ENCODE results near the gene SCNN1G. TPM values are rescaled to one million over a fixed set of nuclear protein-coding genes. Genes with fewer than 3 reads are reported as not detected.

SCNN1G gene
- total and polyA plus RNA-seq, 2 of the 4 experiments (the other 2 are of a cell fraction): not detected

- Histone ChIP-seq H4K5ac (ENCODE audit: low read depth, low read length) (no peak overlapping the region), H3K4ac (ENCODE audit: low read depth, low read length) (no peak overlapping the region), H3K79me1 (ENCODE audit: low read depth in 1 of 2, low read length in 2 of 2) (no peaks in the 10 kb centered on the region), H4K20me1 (ENCODE audit: insufficient read depth, low read length) (no peaks in the 10 kb centered on the region), H2BK5ac (ENCODE audit: low read depth, low read length, poor library complexity, severe bottlenecking) (no peak overlapping the region), H2BK15ac (ENCODE audit: low read depth, low read length) (no peak overlapping the region), H3K14ac (replicated peaks; ENCODE audit: low read depth, low read length) (no peak overlapping the region), H3K4me2 (ENCODE audit: low read depth, low read length) (no peak overlapping the region), H3K9ac (ENCODE audit: low read depth, low read length) (no peak overlapping the region), H2AK9ac (replicated peaks; ENCODE audit: low read depth, low read length, poor library complexity) (no peak overlapping the region), H4K91ac (ENCODE audit: insufficient read depth, low read depth, low read length) (no peak overlapping the region), H3K4me3 (ENCODE audit: insufficient read depth, low read depth, low read length) (no peak overlapping the region), H3K23ac (ENCODE audit: low read depth, low read length) (no peak overlapping the region), H4K8ac (ENCODE audit: low read depth in 2 of 2, low read length in 2 of 2) (no peak overlapping the region), H3K27me3 (ENCODE audit: control insufficient read depth, insufficient read depth, low read length) (no peaks in the 10 kb centered on the region), H3K4me1 (ENCODE audit: control insufficient read depth, insufficient read depth, low read length) (no peaks in the 10 kb centered on the region), H3K18ac (ENCODE audit: low read depth, low read length) (no peak overlapping the region), H2BK20ac (ENCODE audit: low read depth, low read length) (no peak overlapping the region), H3K9me3 (ENCODE audit: control insufficient read depth, insufficient read depth, low read length) (no peaks in the 10 kb centered on the region), H3K36me3 (ENCODE audit: control insufficient read depth, insufficient read depth, low read length) (no peaks in the 10 kb centered on the region), H3K9me1 (ENCODE audit: insufficient read depth, low read length) (no peaks in the 10 kb centered on the region), H2BK120ac (ENCODE audit: low read depth, low read length) (no peak overlapping the region), H2AFZ (replicated peaks; ENCODE audit: low read length, poor library complexity) (no peak overlapping the region), H3K27ac (ENCODE audit: insufficient read depth, low read length) (no peak overlapping the region), H2AK5ac (ENCODE audit: low read depth, low read length) (no peak overlapping the region), H3K56ac (ENCODE audit: extremely low read depth, insufficient read depth, low read length) (no peak overlapping the region)
- ChIA-PET POLR2A (ENCODE audit: unreplicated experiment) (no interaction called here), CTCF (no interaction called here)
- DNase-seq (no peak), ATAC-seq (ENCODE audit: low read depth) (no peak)
- no TSS peak for BruUV-seq (replicated peaks)
- dilution Hi-C loops (cut with HindIII; ENCODE audit: low sequenced_read_pairs, unreplicated experiment): no loop called here
- 34% methylated on average over 2 of the region's 7 CpGs; no CpG with 5 or more reads in 1 of the 2 experiments for WGBS, 2 experiments (ENCODE audit: extremely low coverage in 2 of 2, insufficient read length in 1 of 2)
- in situ Hi-C loops (cut with MboI; ENCODE audit: low sequenced_read_pairs): no loop called here
- intact Hi-C loops (cut with micrococcal nuclease): no loop called here
- TF ChIP-seq CHD1 (IDR thresholded peaks at IDR 0.05; ENCODE audit: low read depth, low read length) (no peak), FOS (IDR thresholded peaks at IDR 0.05; ENCODE audit: low read depth, low read length) (no peak), ELK1 (IDR thresholded peaks at IDR 0.05; ENCODE audit: borderline replicate concordance, low read depth, low read length) (no peak), MXI1 (IDR thresholded peaks at IDR 0.05; ENCODE audit: borderline replicate concordance, low read depth, low read length) (no peak), MAZ (IDR thresholded peaks at IDR 0.05; ENCODE audit: borderline replicate concordance, low read depth, low read length) (no peak), RFX5 (IDR thresholded peaks at IDR 0.05; ENCODE audit: low read depth, low read length) (no peak), POLR2A (IDR thresholded peaks at IDR 0.05; ENCODE audit: low read depth, low read length) (no peak), USF2 (IDR thresholded peaks at IDR 0.05; ENCODE audit: low read depth, low read length) (no peak), SMC3 (IDR thresholded peaks at IDR 0.05; ENCODE audit: low read depth, low read length) (no peak), RAD21 (IDR thresholded peaks at IDR 0.05; ENCODE audit: low read length) (no peak), CEBPB (IDR thresholded peaks at IDR 0.05; ENCODE audit: low read depth, low read length) (no peak), MAFK (IDR thresholded peaks at IDR 0.05; ENCODE audit: low read depth, low read length) (no peak)
Observed at GRCh38 chr16:23206986-23207385, 24.4 kb downstream of the SCNN1G start.

Measured in IMR-90 (cell line).